HG03354 (cell line): ENCODE measurements around the gene IWS1.
"Not testable (repeated sequence)": the region's sequence is repeated elsewhere in the genome, so short reads cannot be mapped to it uniquely, and the experiment has no call there.

Source experiments
- ATAC-seq: cut with Tn5 transposase; IDR thresholded peaks from one replicate; pipeline ENCODE4 v1.9.1; 2021; ENCODE audit warnings: mild to moderate bottlenecking; ENCODE audit not compliant: unreplicated experiment, poor library complexity, severe bottlenecking

Gene IWS1

GRCh38 chr2:127562936-127563335 is 36.6 kb upstream of the IWS1 start:
- no peak for ATAC-seq

- ATAC-seq = no peak
These were observed 35.1 kb upstream of the IWS1 start for GRCh38 chr2:127561371-127561770.

- ATAC-seq = no peak
These were observed 34.6 kb upstream of the IWS1 start for GRCh38 chr2:127560931-127561280.

GRCh38 chr2:127560201-127560930 is 34.1 kb upstream of the IWS1 start:
- ATAC-seq = no peak

- ATAC-seq = no peak
These were observed 33.2 kb upstream of the IWS1 start for GRCh38 chr2:127559454-127559853.

GRCh38 chr2:127558911-127559310 is 32.6 kb upstream of the IWS1 start:
- ATAC-seq = no peak

GRCh38 chr2:127552846-127553245 is 26.6 kb upstream of the IWS1 start:
- no peak for ATAC-seq

- ATAC-seq = no peak
These were observed 26.0 kb upstream of the IWS1 start for GRCh38 chr2:127552336-127552735.

GRCh38 chr2:127551221-127551930 is 25.1 kb upstream of the IWS1 start:
- no peak for ATAC-seq

GRCh38 chr2:127546797-127547196 is 20.5 kb upstream of the IWS1 start:
- no peak for ATAC-seq

GRCh38 chr2:127545796-127546195 is 19.5 kb upstream of the IWS1 start:
- ATAC-seq = no peak

- ATAC-seq = no peak
These were observed 18.9 kb upstream of the IWS1 start for GRCh38 chr2:127545189-127545588.

- not testable (repeated sequence) for ATAC-seq
These were observed 16.8 kb upstream of the IWS1 start for GRCh38 chr2:127543013-127543501.

GRCh38 chr2:127542231-127542630 is 15.9 kb upstream of the IWS1 start:
- ATAC-seq = no peak

- ATAC-seq = no peak
These were observed 15.5 kb upstream of the IWS1 start for GRCh38 chr2:127541809-127542208.

- ATAC-seq = no peak
These were observed 11.4 kb upstream of the IWS1 start for GRCh38 chr2:127537644-127538043.

GRCh38 chr2:127536707-127537541 is 10.6 kb upstream of the IWS1 start:
- ATAC-seq = no peak

GRCh38 chr2:127535918-127536317 is 9.6 kb upstream of the IWS1 start:
- ATAC-seq = no peak

- no peak for ATAC-seq
These were observed 9.2 kb upstream of the IWS1 start, which contains the start of gene MYO7B for GRCh38 chr2:127535422-127535901. TSS of gene MYO7B (plus strand) at chr2:127535683. CDS start at chr2:127559723, 24,040 bp downstream.

- ATAC-seq = no peak
These were observed 6.0 kb upstream of the IWS1 start for GRCh38 chr2:127532296-127532695.
